HG03439 (cell line): Measurements from ENCODE around the gene MAPK8IP2.

Source experiments
- ATAC-seq: cut with Tn5 transposase; IDR thresholded peaks from one replicate; pipeline ENCODE4 v1.9.1; 2021; ENCODE audit warnings: mild to moderate bottlenecking, moderate library complexity; ENCODE audit not compliant: unreplicated experiment

The MAPK8IP2 gene

DNA sequence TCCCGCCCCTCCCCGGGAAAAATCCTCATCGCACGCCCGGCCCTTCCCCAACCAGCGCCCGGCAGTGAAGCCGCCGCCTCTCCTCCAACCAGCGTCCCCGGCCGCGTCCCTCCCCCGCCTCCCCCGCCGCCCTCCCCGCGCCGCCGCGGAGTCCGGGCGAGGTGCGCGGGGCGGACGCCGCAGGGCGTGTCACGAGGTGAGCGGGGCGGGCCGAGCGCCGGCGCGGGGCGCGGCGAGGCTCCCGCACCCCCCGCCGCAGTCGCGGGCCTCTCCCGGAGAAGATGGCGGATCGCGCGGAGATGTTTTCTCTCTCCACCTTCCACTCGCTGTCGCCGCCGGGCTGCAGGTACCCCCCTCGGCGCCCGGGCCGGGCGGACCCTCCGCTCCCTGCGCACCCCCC lies at the start of gene MAPK8IP2:
TSS of gene MAPK8IP2 (plus strand) at position 256 of the 400 bp plus-strand sequence. CDS start at position 282, 26 bp downstream.
- ATAC-seq: no peak

- no peak for ATAC-seq
These were observed 49.3 kb upstream of the MAPK8IP2 start for GRCh38 chr22:50551160-50551752.

DNA sequence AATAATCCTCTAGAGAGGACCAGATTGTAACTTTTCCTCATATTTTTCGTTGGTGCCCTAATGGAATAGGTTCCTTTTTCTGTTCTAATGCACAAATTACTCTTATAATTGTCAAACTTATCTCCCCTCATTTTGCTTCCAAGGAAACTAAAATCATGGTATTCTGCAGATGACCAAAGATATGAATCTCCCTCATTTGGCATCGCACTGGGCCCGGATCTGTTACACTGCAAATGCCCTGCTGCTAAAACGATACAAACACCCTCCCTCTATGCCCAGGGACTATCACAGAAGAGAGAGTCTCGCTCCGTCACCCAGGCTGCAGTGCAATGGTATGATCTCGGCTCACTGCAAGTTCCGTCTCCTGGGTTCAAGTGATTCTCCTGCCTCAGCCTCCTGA lies 47.3 kb upstream of the MAPK8IP2 start:
- no peak for ATAC-seq

GRCh38 chr22:50556703-50557102 lies 43.9 kb upstream of the MAPK8IP2 start:
- ATAC-seq: no peak

- ATAC-seq: no peak
These were observed 40.6 kb upstream of the MAPK8IP2 start for GRCh38 chr22:50560034-50560433.

- no peak for ATAC-seq
These were observed 38.9 kb upstream of the MAPK8IP2 start for GRCh38 chr22:50561401-50562358.

- ATAC-seq: peak; percentile 95
These were observed 37.8 kb upstream of the MAPK8IP2 start, which contains the start of gene SYCE3 for GRCh38 chr22:50562523-50563412. SYCE3 (minus strand) TSS chr22:50562919; CDS start chr22:50556405, 6,514 bp downstream.

DNA sequence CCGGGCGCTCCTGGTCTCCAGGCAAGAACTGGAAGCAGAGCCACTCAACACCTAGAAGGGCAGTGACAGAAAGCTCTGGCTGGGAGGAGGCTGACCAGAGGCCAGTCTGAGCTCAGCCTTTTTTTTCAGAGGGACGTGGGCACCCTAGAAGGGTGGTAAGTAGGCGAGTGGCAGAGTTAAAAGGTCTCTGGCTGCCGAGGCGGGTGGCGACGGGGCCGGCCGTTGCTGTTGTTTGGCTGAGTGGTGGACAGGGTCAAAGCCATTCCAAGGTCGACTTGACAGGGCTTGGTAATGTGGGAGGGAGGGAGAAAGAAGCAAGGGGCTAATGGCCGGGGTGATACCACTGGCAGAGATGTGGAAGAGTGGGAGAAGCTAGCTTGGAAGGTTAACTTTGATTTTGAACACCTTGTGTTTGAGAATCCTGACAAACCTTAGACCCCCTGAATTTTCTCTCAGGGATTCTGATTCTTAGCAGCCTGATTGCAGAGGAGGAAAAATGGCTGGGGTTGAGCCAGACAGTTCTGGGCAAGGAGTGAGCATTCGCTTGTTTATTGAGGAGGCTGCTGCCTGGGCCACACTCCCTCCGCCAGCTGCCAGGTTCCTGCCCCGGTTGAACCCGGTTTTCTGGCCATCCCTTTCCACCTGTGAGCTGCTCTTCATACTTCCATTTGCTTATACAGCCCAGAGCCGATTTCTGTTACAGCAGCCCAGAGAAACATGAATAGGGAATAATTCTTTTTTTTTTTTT lies 37.0 kb upstream of the MAPK8IP2 start:
- ATAC-seq: no peak

GRCh38 chr22:50564289-50564688 lies 36.3 kb upstream of the MAPK8IP2 start:
- ATAC-seq: no peak

- ATAC-seq: no peak
These were observed 32.8 kb upstream of the MAPK8IP2 start for GRCh38 chr22:50567721-50568252.

DNA sequence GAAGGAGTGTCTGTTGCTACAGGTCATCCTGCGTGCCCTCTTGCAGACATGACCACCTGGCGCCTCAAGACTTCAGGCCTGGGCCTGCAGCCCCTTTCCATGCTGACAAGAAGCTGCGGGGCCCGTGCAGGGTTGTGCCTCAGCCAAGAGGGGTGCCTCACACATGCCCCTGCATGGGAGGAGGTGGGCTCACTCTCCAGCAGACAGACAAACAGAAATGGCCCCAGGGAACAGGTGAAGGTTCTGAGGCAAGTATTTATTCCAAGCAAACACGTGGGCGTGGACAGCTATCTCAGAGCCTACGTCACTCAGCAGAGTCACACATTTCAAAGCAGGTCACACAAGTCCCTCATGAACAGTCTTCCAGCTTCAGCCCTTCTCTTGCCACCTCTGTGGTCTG lies 32.0 kb upstream of the MAPK8IP2 start:
- ATAC-seq: no peak

DNA sequence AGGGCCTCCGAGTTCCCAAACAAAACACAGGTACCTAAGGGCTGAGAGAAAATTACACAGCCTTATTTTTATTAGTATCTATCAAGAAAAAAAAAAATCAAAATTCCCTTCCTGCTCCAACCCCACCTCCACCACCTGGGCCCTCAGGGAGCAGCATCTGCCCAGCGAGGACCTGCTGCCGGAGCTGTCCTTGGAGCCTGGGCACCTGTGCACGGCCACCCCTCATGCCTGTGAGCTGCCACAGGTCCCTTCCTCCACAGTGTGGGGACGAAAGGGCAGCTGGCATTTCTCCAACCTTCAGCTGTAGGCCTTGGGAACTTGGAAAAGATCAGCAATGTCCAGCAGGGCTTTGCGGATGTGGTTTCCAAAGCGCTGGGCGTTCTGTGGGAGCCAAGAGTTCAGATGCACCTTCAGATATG lies 31.5 kb upstream of the MAPK8IP2 start:
- ATAC-seq: no peak

- no peak for ATAC-seq
These were observed 30.6 kb upstream of the MAPK8IP2 start for GRCh38 chr22:50569896-50570535.

DNA sequence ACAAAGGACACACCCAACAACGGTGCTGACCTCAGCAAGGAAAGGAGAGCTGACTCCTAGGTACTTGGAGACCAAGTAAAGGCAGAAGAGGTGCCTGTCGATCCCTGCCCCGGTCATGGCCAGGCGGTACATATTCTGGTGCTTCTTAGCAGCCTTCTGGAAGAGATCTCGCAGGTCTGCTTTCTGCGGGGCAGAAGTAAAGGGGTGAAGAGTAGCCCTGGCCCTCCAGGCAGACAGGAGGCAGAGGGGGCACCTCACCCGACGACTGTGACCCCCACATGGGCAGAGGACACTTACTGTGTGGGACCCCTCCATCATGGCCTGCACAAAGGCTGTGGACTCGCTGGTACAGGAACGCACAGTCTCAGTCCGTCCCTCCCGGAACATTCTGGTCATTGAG lies 29.7 kb upstream of the MAPK8IP2 start:
- no peak for ATAC-seq

- no peak for ATAC-seq
These were observed 29.1 kb upstream of the MAPK8IP2 start for GRCh38 chr22:50571264-50572175.

DNA sequence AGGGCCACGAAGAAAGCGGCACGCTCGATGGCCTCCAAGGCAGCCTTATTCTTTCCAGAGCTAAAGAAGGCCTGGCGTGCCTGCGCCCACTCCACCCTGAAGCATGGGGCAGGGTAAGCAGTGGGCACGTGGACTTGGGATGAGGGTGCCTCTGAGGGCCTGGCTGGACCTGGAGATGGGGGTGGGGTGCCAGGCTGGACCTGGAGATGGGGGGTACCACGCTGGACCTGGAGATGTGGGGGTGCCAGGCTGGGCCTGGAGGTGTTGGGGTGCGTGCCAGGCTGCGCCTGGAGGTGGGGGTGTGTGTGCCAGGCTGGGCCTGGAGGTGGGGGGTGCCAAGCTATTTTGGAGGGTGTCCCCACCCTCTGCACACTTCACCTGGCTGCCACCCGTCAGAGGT lies 27.6 kb upstream of the MAPK8IP2 start:
- ATAC-seq: no peak

DNA sequence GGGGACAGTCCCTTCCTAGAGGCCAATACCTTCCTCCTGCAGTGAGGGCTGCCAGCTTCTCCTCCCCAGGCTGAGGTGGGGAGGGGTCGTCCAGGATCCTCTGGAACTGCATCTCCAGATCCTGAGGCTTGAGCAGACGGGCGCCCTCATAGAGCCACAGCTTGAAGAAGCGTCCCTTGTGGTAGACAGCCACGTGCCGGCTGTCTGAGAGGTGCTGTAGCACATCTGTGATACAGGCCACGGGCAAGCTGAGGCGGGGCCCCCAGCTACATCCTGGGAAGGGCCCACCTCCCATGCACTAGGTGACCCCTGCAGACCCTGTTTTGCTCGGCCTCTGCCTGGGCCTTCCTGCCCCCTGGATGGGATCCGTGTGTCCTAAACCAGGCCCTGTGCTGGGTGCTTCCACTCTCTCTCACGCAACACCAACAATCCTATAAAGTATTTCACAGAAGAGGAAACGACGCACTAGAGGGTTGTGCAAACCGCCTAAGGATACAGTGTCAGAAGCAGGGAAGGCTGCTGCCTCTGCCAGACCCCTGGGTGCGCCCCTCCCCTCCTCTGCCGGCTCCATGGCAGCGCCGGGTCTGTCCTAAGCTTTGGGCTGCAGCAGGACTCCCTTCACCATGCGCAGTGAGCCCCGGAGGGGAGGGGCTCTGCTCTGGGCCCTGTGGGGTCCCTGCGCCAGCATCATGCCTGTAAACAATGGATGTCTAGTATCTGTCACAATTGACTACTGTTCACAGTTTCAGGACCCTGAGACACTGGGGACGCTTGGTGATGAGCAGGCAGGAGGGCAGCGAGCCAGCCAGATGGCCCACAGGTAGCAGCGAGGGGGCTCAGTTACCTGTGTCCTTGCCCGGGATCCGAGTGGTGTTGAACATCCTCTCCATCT lies 26.9 kb upstream of the MAPK8IP2 start:
- ATAC-seq: no peak

- no peak for ATAC-seq
These were observed 26.2 kb upstream of the MAPK8IP2 start for GRCh38 chr22:50574383-50574755.
